Stimulated activated naive CD4-positive, alpha-beta T cell treated with Interleukin-2 at 50 U/mL for 16 hours (primary cell): ENCODE measurements around the gene URGCP.

Experiments used
- DNase-seq: peaks from one replicate; lab custom pipeline; 2025; lab: John Stamatoyannopoulos, UW

URGCP gene, protein sequence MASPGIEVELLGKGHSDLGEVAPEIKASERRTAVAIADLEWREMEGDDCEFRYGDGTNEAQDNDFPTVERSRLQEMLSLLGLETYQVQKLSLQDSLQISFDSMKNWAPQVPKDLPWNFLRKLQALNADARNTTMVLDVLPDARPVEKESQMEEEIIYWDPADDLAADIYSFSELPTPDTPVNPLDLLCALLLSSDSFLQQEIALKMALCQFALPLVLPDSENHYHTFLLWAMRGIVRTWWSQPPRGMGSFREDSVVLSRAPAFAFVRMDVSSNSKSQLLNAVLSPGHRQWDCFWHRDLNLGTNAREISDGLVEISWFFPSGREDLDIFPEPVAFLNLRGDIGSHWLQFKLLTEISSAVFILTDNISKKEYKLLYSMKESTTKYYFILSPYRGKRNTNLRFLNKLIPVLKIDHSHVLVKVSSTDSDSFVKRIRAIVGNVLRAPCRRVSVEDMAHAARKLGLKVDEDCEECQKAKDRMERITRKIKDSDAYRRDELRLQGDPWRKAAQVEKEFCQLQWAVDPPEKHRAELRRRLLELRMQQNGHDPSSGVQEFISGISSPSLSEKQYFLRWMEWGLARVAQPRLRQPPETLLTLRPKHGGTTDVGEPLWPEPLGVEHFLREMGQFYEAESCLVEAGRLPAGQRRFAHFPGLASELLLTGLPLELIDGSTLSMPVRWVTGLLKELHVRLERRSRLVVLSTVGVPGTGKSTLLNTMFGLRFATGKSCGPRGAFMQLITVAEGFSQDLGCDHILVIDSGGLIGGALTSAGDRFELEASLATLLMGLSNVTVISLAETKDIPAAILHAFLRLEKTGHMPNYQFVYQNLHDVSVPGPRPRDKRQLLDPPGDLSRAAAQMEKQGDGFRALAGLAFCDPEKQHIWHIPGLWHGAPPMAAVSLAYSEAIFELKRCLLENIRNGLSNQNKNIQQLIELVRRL

DNA sequence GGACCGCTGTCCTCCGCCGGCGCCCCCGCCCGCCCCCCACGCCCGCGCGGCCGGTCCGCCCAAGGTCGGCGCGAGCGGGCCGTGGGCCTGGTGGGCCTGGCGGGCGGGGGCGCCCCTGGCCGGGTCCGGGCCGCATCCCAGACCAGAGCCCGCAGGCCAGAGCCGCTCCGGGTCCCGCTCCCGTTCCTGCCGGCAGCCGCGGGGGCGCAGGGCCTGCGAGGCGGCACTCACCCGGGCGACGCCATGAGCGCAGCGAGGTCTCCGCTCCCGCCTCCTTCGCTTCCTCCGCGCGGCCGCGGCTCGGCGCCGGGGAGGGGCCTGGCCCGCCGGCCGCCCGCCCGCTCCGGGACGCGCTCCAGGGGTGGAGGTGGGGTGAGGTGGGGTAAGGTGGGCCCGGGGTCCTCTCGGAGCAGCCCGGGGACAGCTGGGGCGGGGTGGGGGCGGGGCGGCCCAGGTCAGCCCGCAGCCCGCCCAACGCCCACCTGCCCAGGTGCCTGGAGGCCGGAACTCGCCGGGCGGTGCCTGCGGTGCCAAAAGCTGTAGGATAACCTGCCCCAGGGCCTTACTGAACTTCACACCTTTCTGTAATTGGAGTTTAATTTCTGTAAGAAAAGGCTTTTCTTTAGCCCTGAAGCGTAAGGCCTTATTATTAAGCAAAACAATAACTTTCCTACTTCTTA lies at the start of gene URGCP:
Gene URGCP, minus strand, starts transcription at position 266 of the 680 bp plus-strand sequence. Its CDS starts 21 bp downstream, at position 245.
- peak; percentile 65 for DNase-seq

DNA sequence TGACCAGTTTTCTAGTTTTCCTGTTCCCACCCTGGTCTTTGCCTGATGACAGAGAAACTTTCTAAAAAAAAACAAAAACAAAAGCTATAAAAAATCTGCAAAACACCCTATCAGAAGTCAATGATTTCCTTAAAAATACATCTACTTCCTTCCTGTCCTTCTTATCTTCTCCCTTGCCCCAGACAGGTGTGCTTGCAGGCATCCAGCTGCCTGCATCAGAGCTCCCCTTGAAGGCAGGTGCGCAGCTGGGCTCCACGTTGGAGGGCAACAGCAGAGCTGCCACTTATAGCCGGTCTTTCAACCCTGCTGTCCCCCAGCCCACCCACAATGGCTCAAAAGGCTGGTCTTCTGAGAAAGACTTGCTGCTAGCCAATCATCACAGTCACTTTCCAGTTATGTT lies 49.6 kb upstream of the URGCP start:
- no peak for DNase-seq

DNA sequence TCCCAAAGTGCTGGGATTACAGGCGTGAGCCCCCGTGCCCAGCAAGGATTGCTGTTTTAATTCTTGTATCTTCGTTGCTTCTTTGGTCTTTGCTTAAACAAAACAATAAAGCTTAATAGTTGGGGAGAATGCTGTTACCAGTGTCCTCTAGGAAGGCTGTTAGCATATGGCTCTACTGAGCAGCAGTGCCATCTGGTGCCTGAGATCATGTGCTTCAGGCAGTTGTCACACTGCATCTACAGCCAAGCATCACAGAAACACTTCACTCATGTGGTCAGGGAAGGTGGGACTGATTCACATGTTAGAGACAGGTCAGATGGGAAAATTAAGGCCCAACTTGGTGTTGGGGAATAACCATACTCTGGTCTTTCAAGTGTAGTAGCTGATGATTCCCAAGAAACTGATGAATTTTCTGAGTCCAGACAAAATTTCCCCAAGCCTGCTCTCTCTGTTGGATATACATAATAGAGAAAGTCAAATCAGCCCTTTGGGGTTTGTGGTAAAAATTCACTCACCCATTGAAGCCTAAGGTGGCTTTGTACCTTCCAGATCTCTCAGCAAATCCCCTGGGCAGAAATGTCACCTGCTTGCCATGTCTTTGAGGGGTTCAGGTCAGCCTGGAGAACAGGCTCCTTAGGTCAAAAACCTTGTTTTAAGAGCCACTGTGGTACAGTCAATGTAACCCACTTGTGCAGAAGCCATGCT lies 48.3 kb upstream of the URGCP start:
- no peak for DNase-seq

DNA sequence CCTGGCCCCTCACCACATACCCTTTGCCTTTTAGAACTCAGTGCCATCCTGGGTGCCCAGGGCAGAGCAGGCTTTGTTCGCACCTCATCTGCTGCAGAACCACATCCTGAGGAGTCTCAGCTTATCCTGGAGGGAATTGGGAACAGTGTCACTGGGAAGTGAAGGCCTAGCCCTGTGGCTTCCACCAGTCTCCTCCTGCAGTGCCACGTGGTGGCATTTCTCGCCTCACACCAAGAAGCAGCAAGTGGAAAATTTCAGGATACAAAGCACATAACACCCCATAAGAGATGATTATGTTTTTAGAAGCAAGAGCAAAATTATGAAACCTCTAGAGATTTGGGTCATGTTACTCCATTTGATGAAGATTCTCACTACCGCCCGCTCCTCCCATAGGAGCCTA lies 46.7 kb upstream of the URGCP start:
- no peak for DNase-seq

DNA sequence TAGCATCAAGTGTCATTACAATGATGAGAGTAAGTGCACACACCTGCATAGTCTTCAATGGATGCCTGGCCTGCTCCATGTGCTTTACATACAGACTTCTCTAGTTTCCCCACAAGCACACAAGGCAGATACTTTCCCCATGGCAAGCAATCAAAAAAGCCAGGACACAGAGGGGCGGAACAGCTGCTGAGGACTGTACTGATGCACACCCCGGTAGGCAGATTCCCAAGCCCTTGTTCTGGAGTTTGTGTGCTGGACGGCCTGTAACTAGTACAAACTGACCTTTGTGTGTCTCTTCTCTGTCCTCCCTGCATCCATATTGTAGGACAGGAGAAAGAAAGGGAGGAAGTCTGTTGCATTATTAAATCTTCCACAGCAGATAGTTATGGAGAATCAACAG lies 45.6 kb upstream of the URGCP start:
- no peak for DNase-seq

DNA sequence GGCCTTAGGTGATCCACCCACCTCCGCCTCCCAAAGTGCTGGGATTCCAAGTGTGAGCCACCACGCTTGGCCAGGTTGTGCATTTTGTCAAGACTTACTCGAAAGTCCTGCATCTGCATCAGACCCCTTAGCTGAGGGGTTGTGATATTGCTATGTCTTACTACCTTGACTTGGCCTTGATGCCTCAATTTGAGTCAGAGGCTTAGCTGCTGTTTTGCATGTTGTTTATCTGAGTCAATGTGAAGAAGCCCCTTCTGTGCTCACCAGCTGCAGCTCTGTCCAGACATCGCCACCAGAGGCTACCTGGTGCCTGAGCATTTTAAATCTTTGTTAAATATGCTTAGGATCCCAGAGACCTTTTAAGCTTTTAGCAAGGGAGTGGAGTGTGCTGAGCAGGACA lies 37.9 kb upstream of the URGCP start:
- no peak for DNase-seq

DNA sequence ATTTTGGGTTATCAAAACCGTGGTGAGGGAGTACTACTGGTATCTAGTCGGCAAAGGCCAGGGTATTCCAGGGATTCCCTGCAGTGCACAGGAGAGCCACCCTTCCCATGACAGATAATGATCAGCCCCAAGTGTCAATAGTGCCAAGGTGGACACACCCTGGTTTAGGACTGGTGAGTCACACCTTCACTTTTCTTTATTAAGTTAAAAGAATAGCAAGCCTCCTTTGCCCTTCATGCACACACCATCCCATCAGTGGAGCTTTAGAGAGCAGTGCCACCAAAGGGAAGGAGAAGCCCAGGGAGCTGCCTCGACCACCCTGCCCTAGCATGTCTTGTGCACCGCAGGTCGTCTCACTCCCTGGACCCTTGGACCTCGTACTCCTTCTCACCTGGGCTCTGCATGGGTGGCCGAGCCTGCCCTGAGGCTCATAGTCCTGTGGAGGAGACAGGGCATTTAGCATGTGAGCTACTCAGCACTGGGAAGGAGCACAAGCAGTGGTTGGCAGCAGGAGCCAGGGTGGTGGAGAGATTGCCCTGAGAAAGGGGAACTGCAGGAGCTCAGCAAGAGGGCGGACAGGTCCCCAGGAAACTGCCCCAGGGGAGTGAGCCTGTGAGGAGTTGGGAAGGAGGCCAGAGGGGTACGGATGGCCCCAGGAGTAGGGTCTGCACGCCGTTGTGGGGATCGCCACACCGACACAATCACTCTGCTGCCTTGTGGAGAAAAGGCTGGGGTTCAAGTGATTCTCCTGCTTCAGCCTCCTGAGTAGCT lies 37.2 kb upstream of the URGCP start:
- DNase-seq, result no peak

DNA sequence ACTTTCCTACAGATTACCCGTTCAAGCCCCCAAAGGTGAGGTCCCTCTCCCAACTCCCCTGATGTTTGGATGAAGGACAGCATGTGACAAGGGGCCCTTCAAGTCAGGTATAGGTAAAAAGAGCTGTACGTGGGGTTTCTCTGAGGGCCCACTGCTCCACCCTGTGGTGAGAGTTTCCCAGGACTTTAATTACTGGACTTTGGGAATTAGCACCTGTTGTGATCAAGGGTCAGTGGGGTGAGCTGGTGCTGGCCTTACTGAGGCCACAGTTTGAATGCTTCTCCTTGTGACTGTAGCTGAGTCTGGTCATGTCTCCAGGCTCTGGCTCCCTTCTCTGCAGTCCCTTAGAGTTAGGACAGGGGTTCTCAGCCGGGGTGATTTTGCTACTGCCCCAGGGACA lies 36.6 kb upstream of the URGCP start:
- no peak for DNase-seq

DNA sequence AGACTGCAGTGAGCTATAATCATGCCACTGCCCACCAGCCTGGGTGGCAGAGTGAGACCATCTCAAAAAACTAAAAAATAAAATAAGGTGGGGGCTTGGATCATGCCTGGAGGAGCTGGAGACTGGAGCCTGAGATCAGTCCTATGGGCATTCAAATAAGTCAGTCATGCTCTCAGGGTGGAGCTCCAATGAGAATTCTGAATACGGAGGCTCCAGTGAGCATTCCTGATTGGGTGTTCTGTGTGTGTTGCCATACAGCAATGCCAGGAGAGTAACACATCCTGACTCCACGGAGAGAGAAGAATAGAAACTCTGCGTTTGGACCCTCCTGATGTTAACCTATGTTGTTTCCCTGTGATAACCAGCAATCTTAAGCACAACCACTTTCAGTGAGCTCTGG lies 35.9 kb upstream of the URGCP start:
- no peak for DNase-seq

DNA sequence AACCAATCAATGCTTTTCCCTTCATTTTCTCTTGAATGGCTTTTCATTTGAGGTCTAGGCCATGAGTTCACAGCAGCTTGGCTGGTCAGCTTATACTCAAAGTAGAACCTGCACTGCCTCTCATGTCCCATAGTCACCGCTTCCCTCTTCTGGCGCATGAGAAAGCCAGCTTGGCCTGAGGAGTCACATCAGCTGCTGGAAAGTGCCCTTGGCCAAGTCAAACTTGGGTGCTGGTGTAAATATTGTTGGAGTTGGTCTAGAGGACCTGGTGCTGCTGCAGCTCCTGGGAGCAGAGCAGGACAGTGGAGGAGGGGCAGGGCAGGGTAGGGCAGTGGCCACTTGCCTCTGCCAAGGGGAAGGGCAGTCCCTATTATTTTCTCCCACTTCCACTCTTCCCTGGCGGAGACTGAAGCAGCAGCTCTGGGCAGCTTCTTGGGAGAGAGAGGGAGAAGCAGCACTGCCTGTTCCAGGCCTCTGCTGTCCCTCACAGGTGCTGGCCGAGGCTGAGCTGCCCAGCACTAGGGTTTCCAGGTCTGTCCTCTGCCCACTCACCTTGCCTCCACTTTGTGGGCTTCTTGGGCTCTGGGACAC lies 32.6 kb upstream of the URGCP start:
- DNase-seq, result no peak

DNA sequence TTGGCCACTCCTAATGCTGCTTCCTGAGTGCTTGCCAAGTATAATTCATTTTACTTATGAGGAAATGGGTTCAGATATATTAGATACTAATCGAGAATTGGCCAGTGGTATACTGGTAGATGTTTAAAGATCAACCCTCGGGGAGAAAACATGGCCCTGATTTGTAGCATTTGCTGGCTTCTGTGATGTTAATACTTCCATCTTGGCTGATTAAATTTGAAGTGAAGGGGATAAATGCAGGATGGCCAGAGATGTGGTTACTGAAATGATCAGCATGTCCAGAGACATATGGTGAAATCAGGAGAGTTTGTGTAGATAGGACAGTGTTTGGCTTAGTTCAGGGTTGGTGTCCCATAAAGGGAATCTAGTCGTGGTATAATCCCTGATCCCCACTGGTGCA lies 31.0 kb upstream of the URGCP start:
- DNase-seq, result no peak

DNA sequence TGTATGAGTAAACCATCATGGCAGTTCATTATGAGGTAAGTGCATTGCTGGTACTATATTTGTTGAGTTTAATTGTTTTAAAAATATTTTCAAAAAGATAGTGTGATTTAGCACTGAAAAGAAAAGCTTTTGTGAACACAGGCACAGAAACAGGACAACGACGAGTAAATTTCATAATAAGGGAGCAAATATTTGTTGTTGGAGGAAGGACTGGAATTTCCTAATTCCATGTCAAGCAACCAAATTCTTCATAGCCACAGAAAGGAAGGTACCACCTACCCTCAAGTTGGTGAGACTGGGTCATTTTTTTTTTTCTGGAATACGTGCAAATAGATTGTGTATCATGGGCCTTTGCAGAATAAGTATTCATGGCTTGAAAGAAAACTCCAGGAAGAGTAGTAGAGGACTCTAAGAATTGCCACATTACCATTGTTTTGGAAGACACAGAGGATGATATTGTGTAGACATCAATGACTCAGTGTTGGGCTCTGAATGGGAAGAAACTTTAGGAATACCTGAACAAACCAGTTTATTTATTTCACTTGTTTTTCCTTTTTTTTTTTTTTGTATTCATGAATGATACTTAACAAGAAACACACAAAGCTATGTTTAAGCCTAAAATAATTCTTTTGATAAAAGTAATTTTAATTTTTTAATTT lies 27.6 kb upstream of the URGCP start:
- DNase-seq, result no peak

DNA sequence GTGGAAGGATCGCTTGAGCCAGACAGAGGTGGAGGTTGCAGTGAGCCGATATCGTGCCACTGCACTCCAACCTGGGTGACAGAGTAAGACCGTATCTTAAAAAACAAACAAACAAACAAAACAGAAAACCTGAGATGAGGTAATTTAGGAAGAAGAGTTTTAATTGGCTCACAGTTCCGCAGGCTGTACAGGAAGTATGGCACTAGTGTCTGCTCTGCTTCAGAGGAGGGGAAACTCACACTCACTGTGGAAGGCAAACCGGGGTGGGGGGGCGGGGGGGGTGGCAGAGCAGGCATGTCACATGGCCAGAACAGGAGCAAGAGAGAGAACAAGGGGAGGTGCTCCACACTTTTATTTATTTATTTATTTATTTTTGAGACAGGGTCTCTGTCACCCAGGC lies 24.9 kb upstream of the URGCP start:
- DNase-seq, result no peak

DNA sequence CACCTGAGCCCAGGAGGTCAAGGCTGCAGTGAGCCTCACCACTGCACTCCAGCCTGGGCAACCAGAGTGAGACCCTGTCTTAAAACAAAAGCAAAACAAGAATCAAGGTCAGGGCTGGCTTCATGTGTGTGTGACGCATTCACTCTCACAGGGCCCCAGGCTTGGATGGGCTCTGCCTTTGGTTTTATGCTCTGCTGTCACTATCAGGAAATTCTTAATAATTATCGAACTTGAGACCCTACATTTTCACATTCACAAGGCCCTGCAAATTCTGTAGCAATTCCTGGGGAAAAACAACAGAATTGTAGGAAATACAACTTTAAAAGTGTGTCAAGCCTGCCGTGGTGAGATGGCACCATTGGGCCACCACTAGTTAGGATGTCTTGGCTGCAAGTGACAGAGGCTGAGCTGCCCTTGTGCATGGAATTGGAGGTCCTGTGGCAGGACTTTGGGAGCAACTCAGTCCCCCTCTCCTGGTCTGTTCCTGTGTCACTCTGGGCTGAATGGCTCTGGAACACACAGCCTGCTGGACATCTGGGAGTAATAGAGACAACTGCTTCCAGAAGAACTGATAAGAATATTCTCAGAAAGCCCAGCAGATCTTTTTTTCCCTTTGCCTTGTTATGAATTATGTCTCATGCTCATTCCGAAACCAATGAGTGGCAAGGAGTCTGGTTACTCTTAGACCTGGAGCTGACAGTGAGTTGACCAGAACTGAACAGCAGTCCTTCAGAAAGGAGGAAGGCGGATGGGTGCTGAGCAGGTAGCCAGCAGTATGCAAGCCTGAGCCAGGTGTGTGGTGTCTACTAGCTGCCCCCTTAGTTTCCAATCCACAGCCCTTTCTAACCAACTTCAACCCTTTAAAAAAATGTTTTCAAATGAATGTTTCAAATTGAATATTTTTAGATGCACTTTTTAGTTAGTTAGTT lies 23.4 kb upstream of the URGCP start:
- no peak for DNase-seq

DNA sequence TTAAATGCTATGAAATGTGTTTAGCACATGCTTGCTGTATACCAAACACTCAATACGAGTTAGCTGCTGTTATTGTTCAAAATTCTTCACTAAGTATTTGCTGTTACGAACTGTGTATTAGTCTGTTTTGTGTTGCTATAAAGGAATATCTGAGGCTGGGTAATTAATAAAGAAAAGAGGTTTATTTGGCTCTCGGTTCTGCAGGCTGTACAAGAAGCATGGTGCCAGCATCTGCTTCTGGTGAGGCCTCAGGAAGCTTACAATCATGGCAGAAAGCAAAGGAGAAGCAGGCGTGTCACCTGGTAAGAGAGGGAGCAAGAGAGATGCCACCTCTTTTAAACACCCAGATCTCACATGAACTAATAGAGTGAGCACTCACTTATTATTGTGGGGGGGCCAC lies 21.4 kb upstream of the URGCP start:
- DNase-seq, result no peak

DNA sequence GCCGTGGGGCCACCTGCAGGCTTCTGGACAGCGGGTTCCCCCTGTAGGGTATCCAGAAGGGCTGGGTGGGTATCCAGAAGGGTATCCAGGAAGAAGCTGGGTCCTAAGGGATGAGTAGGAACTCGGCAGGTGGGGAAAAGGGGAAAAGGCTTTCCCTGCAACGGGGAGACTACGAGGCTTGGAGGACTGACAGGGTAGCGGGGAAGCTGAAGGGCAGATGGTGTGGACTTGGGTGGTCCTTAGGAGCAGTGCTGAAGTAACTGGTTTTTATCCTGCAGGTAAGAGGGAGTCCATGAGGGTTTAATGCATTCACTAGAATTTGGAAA lies 20.4 kb upstream of the URGCP start:
- no peak for DNase-seq

DNA sequence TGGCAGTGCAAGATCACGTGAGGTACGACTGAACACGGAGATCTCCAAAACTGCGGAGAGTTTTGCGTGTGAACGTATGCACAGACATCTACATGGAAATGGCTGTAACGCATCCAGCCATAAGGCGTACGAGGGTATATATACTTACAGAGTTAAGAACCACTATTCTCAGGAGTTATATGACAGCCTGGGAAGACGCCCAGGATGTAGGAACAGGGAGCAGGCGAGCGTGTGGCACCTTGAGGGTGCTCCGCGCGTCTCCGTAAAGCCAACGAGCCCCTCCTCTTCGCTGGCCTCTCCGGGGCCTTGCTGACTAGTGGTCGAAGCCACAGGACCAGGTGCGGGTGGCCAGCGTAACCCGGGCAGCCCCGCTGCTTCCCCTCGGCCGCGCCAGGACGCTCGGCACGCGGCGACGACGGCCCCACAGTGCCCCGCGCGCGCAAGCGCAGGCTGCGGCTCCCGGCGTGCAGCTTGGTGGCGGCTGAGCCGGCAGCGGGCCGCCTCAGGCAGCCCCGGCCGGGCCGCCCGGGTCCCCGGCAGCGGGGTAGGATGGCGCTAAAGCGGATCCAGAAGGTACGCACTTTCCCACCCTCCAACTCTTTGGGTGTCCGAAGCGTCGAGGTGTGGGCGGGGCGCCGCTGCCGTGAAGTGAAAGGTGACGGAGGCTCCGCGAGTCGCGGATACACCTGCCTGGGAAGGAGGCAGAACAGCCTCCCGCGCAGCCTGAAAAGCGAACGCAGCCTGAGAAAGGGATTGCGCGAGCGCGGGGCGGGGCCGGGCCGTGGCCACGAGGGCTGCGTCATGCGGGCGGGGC lies 19.8 kb upstream of the URGCP start, which contains the start of gene UBE2D4:
Gene UBE2D4, plus strand, starts transcription at position 453 of the 814 bp plus-strand sequence. Its CDS starts 97 bp downstream, at position 550.
- DNase-seq, result peak; percentile 90

DNA sequence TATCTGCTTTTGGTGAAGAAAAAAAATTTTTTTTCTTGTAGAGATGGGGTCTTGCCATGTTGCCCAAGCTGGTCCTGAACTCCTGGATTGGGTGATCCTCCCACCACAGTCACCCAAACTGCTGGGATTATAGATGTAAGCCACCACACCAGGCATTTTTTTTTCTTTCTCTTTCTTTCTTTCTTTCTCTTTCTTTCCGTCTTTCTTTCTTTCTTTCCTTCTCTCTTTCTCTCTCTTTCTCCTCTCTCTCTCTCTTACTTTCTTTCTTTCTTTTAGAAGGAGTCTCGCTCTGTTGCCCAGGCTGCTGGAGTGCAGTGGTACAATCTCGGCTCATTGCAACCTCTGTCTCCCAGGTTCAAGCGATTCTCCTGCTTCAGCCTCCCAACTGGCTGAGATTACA lies 16.3 kb upstream of the URGCP start:
- DNase-seq, result no peak
